Left hindlimb (tissue), 1 donor: Measurements from ENCODE around the gene SATB1.

Source experiments
- DNase-seq: peaks from one replicate; pipeline ENCODE4 v3.0.0-alpha.2; 2018

The SATB1 gene

GRCh38 chr3:18396428-18396827, 28.7 kb downstream of the SATB1 start:
- DNase-seq = no peak

- no peak for DNase-seq
These were observed 30.6 kb downstream of the SATB1 start for GRCh38 chr3:18394384-18394995.

GRCh38 chr3:18393906-18394305, 31.2 kb downstream of the SATB1 start:
- DNase-seq = no peak

- no peak for DNase-seq
These were observed 35.0 kb downstream of the SATB1 start for GRCh38 chr3:18390024-18390660.

- DNase-seq = no peak
These were observed 35.9 kb downstream of the SATB1 start for GRCh38 chr3:18389108-18389733.

- DNase-seq = no peak
These were observed 38.8 kb downstream of the SATB1 start for GRCh38 chr3:18386274-18386890.

- no peak for DNase-seq
These were observed 39.4 kb downstream of the SATB1 start for GRCh38 chr3:18385706-18386105.

GRCh38 chr3:18382760-18383369, 42.3 kb downstream of the SATB1 start:
- no peak for DNase-seq

GRCh38 chr3:18379647-18380046, 45.5 kb downstream of the SATB1 start:
- DNase-seq = no peak

- no peak for DNase-seq
These were observed 46.9 kb downstream of the SATB1 start for GRCh38 chr3:18378218-18378617.

- no peak for DNase-seq
These were observed 48.5 kb downstream of the SATB1 start for GRCh38 chr3:18376682-18377081.

- DNase-seq = no peak
These were observed 52.2 kb downstream of the SATB1 start for GRCh38 chr3:18372786-18373405.

GRCh38 chr3:18370672-18371071, 54.5 kb downstream of the SATB1 start:
- no peak for DNase-seq

- no peak for DNase-seq
These were observed 55.5 kb downstream of the SATB1 start for GRCh38 chr3:18369551-18370185.

GRCh38 chr3:18366258-18366657, 58.9 kb downstream of the SATB1 start:
- no peak for DNase-seq

- DNase-seq = no peak
These were observed 61.8 kb downstream of the SATB1 start for GRCh38 chr3:18363338-18363737.

- no peak for DNase-seq
These were observed 67.4 kb downstream of the SATB1 start for GRCh38 chr3:18357747-18358146.

GRCh38 chr3:18355832-18356231, 69.3 kb downstream of the SATB1 start:
- no peak for DNase-seq

- no peak for DNase-seq
These were observed 70.4 kb downstream of the SATB1 start for GRCh38 chr3:18354701-18355100.

- DNase-seq = no peak
These were observed 73.1 kb downstream of the SATB1 start for GRCh38 chr3:18351823-18352744.

GRCh38 chr3:18351069-18351628, 74.0 kb downstream of the SATB1 start:
- DNase-seq = no peak
